Epidermal melanocyte (primary cell): ENCODE results near the gene CHAF1B.
A peak's percentile ranks its signal among the peaks of the same experiment; 100 is the strongest.
"Not testable (repeated sequence)": the region's sequence is repeated elsewhere in the genome, so short reads cannot be mapped to it uniquely, and the experiment has no call there.

Experiments used
- DNase-seq: peaks from one replicate; pipeline ENCODE4 v3.0.0; 2011; ENCODE audit warnings: low spot score; ENCODE audit not compliant: insufficient read length

The CHAF1B gene

DNA sequence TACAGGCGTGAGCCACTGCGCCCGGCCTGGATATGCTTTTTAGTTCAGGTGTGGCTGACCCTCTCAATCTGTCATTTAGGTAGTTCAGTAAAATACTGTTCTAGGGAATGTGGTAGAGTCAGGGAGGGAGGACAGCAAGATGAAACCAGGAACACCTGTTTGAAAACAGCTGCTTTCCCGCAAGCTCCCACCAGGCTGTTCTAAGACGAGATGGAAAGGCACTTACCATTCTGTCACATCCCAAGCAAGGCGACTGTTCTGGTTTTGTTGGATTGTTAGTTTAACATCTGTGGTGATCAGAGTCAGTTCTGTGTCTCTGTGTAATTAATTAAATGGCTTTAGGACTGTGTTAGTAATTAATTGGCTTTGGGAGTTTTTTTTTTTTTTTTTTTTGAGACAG, 2.9 kb downstream of the CHAF1B start:
- DNase-seq: no peak

DNA sequence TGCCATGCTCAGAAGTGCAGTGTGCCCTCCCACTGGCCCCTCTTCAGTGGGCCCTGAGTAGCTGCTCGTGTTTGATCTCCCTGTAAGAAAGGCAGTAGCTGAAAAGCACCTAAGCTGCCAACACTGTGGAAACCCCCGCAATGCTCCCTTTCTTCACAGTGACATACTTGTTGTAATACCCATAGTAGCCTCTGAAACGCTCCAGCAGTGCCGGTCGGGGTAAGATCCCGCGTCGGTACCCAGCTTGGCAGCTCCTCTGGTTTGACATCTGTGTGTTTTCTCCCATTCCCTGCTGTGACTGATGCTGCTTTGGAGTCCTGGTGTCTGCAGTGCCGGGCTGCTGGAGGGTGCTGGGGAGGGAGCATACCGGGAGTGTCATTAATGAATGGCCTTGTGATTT, 3.6 kb downstream of the CHAF1B start:
- DNase-seq: no peak

DNA sequence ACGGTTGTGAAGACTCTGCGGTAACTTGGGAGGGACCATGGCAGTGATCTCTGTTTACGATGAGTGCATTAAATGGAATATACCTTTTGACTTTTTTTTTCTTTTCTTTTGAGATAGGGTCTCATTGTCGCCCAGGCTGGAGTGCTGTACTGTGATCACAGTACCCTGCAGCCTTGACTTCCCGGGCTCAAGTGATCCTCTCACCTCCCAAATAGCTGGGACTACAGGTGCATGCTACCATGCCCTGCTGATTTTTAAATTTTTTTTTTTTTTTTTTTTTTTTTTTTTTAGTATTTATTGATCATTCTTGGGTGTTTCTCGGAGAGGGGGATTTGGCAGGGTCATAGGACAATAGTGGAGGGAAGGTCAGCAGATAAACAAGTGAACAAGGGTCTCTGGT, 6.5 kb downstream of the CHAF1B start:
- DNase-seq: not testable (repeated sequence)

DNA sequence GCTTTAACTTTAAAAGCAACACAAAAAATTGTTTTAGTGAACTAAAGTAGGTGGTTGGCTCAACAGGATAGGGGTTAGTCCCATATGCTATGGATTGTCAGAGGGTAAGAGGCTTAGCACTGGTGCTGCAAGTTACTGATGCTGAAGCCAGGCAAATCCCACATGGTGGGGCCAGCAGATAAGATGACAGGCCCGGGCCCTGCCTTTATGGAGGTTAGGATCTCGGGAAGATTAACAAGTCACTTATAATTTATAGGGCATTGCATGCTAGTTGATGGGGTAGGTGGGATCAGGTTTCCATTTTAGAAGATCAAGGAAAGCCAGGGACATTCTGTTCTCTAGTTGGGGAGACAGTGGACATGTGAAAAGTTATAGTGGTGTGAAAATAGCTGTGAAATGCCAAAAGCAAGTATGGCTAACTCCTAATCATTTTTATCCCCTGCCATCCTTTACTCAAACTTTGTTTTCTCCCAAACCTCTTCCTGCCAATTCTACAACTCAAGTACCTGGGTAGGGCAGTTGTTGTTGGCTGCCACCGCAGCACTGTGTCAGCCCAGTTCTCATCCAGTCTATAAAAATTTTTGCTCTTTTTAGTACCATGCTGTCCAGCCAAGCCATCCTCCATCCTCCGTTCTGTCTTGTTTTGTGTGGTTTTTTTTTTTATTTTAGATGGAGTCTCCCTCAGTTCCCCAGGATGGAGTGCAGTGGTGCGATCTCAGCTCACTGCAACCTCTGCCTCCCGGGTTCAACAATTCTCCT, 10.3 kb downstream of the CHAF1B start:
- DNase-seq: no peak

DNA sequence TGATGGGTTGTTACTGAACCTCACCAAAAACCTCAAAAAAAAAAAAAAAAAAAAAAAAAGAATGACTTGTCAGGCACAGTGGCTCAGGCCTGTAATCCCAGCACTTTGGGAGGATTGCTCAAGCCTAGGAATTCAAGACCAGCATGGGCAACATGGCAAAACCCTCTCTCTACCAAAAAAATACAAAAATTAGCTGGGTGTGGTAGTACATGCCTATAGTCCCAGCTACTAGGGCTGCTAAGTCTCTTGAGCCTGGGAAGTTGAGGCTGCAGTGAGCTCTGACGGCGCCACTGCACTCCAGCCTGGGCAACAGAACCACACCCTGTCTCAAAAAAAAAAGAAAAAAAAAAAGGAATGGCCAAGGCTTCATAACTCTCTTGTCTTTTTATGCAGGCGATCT, 11.1 kb downstream of the CHAF1B start:
- DNase-seq: no peak

DNA sequence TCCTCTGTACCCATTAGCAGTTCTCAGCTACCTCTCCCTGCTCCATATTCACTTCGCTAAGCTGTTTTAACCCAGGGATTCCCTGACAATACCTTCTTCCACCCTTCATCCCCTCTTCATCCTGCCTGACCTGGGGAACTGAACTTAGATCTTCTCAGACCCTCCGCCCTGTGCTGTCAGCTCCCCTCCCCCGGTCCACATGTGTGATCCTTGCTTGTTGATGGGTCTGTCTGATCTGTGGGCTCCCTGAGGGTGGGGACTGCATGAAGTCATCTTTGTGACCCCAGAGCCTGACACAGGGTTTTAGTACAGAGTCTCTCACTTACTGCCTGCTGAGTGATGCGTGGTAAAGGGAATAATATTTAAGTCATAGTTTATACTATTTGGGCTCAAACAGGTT, 11.8 kb downstream of the CHAF1B start:
- DNase-seq: no peak

DNA sequence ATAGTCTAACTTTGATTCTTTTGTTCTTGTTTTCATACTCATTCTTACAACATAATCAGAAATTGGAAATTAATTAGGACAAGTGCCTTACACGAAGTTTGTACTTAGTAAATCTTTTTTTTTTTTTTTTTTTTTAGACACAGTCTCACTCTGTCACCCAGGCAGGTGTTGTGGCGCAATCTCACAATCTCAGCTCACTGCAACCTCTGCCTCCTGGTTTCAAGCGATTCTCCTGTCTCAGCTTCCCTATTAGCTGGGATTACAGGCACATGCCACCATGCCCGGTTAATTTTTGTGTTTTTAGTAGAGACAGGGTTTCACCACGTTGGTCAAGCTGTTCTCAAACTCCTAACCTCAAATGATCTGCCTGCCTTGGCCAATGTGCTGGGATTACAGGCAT, 12.4 kb downstream of the CHAF1B start:
- DNase-seq: no peak

DNA sequence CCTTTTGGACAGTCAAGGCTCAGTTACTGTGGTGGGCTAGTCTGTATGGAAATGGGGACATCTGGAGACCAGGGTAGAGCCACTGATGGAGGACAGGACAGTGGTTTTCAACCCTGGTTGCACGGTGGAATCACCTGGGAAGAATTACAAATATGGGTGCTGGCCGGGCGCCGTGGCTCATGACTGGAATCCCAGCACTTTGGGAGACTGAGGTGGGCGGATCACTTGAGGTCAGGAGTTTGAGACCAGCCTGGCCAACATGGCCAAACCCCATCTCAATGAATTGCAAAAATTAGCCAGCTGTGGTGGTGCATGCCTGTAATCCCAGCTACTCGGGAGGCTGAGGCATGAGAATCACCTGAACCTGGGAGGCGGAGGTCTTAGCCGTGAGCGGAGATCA, 14.5 kb downstream of the CHAF1B start:
- not testable (repeated sequence) for DNase-seq

DNA sequence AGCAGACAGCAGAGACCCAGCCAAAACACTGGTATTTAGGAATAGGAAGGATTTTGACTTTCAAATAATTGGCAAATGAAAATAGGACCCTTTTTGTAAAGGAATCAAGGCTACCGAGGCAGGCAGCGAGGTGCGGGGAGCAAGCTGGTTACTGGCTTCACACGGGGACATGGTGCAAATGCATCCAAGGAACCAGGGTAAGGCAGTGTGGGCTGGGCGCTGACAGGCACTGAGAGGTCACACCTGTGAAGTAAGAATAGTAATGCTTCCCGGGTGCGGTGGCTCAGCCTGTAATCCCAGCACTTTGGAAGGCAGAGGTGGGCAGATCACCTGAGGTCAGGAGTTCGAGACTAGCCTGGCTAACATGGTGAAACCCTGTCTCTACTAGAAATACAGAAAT, 15.5 kb downstream of the CHAF1B start:
- DNase-seq: no peak

DNA sequence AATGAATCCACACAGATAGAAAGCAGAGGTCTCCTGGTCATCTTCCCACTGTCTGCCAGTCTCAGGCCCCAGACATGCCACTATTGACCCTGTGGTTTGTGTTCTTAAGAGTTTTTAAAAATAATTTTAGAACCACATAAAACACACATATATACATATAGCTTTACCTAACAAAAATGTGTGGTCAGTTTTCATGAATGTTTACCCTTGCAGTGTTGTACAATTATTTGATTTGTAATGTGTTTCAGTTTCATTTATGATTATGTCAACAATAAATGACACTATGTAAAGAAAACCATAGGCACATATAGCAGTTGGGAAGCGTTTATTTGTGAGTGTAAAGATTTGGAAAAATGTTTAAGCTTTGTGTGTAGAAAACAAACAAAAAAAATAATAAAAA, 17.1 kb downstream of the CHAF1B start:
- DNase-seq: no peak

DNA sequence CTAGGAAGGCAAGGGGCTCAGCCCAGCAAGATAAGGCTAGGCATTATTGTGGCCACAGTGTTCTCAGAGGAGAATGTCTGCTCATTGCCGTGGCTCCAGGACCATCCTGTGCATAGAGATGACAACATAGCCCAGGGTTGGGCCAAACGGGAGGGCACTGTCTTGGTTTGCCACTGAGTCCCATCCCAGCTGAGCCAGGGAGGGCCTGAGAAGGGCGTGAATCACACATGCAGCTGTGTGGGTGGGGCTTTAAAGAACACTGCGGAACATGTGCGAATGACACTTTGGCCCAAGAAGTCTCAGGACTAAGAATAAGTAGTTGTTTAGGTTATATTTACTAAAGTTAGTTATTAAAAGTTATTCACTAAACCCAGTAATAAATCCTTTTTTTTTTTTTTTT, 18.5 kb downstream of the CHAF1B start:
- no peak for DNase-seq

DNA sequence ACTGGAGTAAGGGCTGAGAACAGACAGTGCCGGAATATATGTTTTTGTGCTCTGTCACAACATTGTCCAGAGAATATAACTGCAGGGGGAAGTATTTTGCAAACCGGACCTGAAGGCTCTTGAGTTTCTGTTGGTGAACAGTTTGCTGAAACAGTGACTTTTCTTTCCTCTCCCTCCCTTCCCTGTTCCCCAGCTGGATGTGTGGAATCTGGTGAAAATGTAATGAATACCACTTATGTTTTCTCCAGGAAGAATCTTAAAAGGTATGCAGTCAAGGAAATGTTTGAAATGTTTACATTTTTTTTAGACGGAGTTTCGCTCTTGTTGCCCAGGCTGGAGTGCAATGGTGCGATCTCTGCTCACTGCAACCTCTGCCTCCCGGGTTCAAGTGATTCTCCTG, 23.4 kb downstream of the CHAF1B start:
- DNase-seq: no peak

DNA sequence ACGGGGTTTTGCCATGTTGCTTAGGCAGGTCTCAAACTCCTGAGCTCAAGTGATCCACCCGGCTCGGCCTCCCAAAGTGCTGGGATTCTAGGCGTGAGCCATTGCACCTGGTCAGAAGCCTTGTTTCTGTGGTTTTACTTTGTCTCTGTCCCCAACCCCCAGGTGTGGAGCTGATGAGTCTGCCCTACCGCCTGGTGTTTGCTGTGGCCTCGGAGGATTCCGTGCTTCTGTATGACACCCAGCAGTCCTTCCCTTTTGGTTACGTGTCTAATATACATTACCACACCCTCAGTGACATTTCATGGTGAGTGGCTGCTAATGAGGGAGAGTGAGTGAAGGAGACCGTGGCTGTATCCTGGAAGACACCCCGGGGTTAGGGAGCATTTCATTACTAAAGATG, 26.1 kb downstream of the CHAF1B start:
- no peak for DNase-seq

DNA sequence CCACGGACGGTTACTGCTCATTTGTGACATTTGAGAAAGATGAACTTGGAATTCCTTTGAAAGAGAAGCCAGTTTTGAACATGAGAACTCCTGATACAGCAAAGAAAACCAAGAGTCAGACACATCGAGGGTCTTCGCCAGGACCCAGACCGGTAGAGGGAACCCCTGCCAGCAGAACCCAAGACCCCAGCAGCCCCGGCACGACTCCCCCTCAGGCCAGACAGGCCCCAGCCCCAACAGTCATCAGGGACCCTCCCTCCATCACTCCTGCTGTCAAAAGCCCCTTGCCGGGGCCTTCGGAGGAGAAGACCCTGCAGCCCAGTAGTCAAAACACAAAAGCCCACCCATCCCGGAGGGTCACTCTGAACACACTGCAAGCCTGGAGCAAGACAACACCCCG, 27.7 kb downstream of the CHAF1B start:
- DNase-seq: no peak

DNA sequence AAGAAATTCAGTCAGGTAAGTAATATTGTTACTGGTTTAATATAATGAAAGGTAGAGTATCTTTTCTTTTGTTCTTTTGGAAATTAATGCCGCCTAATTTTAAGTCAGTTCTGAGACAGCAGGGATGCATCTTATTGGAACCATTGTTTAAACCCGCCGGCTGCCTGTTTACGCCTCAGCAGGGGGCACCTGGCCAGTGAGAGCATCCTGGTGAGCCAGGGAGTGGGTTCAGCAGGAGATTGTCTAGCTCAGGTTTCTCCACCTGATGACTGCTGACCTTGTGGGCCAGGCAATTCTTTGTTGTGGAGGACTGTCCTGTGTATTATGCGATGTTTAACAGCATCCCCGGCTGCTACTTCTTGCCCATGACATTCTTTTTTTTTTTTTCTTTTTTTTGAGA, 30.2 kb downstream of the CHAF1B start:
- DNase-seq: no peak

DNA sequence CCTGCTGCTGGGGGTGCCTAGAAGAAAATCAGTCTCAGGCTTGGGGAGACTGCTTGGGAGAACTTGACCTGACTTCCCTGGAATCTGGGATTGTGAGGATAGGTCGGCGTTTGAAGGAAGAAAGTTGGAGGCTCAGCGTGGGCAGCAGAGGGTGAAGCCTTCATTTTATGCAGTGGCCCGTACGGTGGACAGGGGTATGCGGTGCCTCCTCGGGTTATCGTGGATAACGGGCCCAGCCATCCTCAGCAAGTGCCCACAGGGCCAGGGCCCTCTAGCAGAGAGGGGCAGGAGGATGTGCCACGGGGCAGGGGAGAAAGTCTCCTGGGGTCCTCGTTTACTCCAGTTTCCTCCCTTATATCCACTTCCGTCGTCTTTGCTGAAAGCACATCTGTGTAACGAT, 34.0 kb downstream of the CHAF1B start:
- DNase-seq: no peak

DNA sequence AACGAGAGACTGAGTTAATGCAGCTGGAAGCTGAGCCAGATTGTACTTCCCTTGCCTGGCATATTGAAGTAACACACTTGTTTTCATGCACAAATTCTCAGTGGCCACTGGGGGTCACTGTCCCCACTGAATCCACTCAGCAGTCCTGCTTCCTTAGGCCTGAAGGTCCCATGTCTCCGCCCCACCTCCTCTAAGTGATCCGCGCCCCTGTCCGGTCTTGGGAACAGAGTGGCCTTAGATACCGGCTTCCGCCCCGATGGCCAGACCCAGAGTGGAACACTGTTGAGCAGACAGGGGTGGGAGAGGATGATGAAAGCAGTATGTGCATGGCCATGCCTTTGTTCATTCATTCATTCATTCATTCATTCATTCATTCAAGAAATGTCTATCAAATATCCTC, 34.8 kb downstream of the CHAF1B start:
- peak; percentile 97 for DNase-seq

DNA sequence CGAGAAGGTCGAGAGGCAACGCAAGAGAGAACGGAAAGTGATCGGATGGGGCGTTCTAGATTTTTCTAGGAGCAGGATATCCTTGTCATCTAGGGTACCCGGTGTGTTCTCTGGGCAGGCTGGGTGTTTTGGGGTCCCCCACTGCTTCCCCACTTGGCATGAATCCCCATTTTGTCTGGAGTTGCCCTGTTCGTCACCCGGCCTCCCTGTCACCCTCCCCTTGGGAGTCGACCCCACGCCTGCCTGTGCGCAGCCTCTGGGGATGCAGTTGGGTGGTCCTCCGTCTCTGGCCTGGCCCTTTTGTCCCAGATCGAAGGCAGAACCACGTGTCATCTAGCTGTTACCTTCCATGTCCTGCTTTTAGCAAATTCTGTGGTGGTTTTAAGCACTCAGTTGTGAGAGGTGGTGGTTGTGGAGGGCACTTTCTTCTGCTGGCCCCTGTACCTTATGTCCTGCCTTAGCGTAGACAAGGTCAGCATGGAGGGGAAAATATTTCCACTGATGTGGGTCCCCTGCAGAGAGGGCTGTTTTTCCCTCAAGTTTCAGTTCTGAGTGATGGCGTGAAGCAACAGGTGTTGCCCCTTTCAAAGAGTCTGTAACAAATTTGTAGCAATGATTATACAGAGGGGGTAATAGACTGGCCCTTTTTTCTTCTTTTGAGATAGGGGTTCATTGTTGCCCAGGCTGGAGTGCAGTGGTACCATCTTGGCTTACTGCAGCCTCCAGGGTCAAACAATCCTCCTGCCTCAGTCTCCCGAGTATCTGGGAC, 35.6 kb downstream of the CHAF1B start:
- DNase-seq: no peak

DNA sequence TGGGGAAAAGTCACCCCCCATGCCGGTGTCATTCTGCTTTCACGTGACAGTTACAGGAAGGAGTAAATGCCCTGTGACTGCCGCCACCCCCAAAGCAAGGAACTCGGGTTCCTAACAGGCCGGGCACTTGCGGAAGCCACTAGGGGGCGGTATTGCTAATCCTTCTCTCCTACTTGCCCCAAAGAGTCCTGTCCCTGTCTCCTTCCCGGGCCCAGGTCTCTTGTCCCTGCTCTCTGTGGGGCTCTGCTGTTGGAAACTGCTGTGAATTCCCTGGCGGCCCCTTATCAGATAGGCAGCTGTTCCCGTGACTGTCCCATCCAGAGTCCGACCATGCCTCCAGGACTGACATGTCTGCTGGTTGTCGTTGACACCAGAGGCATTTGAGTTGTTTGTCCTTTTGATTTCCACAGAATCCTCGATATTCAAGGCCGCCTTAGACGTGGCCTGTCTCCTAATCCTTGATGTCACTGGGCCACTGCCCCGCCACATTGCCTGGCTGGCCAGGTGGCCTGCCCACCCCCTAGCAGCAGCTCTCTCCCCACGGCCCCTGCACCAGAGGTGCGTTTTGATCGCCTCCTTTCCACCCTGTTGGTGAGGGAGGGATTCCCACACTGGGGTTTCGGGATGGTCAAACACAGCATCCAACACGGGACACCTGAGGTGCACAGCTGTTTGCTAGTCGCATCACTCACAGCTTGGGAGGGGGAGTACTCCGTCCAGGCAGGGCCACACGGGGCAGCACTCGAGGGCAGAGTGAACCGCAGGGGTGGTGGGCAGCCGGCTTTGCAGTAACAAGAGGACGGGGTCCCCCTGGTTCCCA, 37.3 kb downstream of the CHAF1B start:
- DNase-seq: no peak

DNA sequence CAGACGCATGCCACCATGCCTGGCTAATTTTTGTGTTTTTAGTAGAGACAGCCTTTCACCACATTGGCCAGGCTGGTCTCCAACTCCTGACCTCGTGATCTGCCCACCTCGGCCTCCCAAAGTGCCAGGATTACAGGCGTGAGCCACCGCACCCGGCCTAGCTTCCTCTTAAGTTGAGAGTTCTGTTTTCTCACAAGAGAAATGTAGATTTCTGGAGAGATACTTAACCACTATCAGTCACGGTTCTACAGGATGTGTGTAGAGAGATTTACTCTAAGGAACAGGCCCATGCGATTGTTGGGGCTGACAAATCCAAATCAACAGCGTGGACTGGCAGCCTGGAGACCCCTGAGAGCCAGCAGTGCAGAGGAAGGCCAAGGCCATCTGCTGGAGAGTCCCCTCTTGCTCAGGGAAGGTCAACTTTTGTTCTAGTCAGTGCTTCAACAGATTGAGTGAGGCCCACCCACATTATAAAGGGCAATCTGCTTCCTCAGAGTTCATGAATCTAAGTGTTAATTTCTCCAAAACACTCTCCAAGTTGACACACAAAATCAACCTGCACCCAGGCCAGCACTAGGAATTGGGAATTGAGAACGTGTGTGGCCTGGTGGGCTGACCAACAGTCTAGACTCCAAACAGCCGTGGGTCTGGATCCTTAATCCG, 38.7 kb downstream of the CHAF1B start:
- DNase-seq: no peak

DNA sequence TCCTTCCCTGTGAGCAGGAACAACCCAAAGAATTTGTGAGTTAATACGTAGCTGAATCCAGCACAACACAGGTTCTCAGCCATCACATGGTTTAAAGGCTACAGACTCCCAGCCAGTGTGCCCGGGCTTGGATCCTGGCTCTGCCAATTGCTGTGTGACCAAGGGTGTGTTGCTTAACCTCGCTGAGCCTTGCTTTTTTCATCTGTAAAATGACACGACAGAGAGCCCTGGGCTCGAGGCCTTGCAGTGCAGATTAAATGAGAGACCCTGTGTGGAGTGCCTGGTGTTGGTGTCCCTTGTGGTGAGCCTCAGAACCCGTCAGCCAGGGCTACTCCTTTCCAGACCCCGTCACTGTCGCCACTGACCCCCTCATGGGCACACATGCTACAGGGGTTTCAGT, 39.4 kb downstream of the CHAF1B start:
- DNase-seq: no peak

DNA sequence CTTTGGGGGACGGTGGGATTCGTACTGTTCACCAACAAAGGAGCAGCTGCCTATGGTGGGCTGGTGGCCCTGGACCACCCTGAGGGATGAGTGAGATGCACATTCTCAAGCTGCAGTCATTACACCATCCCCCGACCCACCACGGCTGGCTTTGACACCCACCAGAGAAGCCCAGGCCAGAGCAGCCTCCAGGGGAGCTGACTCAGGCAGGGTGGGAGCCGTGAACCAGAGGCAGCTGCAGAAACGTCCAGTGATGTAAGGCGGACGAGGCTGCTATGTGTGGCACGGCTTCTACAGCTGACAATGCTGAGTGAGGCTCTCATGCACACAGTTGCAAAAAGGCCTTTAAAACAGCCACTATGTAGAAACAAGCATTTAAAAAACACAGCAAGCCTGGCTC, 40.1 kb downstream of the CHAF1B start:
- DNase-seq: no peak
